Thoracic aorta (tissue), 2 donors: Measurements from ENCODE around the gene SCAF1. TPM values are rescaled to one million over a fixed set of nuclear protein-coding genes. Genes with fewer than 3 reads are reported as not detected.

Source experiments
- ATAC-seq: fragments of 150-250 bp; one replicate; pipeline ENCODE4 v1.8.0; 2017; ENCODE audit warnings: low read depth; ENCODE audit not compliant: insufficient number of reproducible peaks, low FRiP score
- DNase-seq: peaks from one replicate; pipeline ENCODE4 v3.0.0-alpha.2; 2020; ENCODE audit warnings: low spot score
- H3K27ac ChIP-seq, 2 donors: fragments of 200-600 bp; sonication (generic); 1 replicate in 1 of 2; 2 replicates in 1 of 2; pipeline ENCODE4 v1.5.1; 2016; ENCODE audit warnings: mild to moderate bottlenecking in 2 of 2, moderate library complexity in 2 of 2
- H3K27me3 ChIP-seq: fragments of 200-600 bp; sonication (generic); replicated peaks from 2 replicates; pipeline ENCODE4 v1.6.0; 2016; ENCODE audit warnings: mild to moderate bottlenecking; ENCODE audit not compliant: insufficient read depth
- H3K36me3 ChIP-seq: fragments of 200-600 bp; sonication (generic); one replicate; pipeline ENCODE4 v1.5.1; 2016
- H3K4me1 ChIP-seq, 2 donors: fragments of 200-600 bp; sonication (generic); 1 replicate in 1 of 2; 2 replicates in 1 of 2; pipeline versions ENCODE4 v1.5.1 to v1.6.0; 2016; ENCODE audit warnings: low read depth in 2 of 2, mild to moderate bottlenecking in 1 of 2; ENCODE audit not compliant: control insufficient read depth in 1 of 2
- H3K4me3 ChIP-seq: fragments of 200-600 bp; sonication (generic); 2 replicates; pipeline ENCODE4 v1.5.1; 2016; ENCODE audit warnings: mild to moderate bottlenecking
- H3K9me3 ChIP-seq: fragments of 200-600 bp; sonication (generic); 2 replicates; pipeline ENCODE4 v1.5.1; 2016
- total RNA-seq, 2 donors: library from RNA; depleted of rRNA; stranded (reverse); fragments of >200 nt; gene quantifications; one replicate each; pipeline versions ENCODE4 v1.1.0 to v1.2.3, GENCODE V29; 2016
- TF ChIP-seq, protein P1 (sequence below): fragments of 200-600 bp; sonication (generic); IDR thresholded peaks from one replicate; pipeline ENCODE4 v1.5.1; 2019; ENCODE audit warnings: antibody characterized with exemption

Gene SCAF1, protein sequence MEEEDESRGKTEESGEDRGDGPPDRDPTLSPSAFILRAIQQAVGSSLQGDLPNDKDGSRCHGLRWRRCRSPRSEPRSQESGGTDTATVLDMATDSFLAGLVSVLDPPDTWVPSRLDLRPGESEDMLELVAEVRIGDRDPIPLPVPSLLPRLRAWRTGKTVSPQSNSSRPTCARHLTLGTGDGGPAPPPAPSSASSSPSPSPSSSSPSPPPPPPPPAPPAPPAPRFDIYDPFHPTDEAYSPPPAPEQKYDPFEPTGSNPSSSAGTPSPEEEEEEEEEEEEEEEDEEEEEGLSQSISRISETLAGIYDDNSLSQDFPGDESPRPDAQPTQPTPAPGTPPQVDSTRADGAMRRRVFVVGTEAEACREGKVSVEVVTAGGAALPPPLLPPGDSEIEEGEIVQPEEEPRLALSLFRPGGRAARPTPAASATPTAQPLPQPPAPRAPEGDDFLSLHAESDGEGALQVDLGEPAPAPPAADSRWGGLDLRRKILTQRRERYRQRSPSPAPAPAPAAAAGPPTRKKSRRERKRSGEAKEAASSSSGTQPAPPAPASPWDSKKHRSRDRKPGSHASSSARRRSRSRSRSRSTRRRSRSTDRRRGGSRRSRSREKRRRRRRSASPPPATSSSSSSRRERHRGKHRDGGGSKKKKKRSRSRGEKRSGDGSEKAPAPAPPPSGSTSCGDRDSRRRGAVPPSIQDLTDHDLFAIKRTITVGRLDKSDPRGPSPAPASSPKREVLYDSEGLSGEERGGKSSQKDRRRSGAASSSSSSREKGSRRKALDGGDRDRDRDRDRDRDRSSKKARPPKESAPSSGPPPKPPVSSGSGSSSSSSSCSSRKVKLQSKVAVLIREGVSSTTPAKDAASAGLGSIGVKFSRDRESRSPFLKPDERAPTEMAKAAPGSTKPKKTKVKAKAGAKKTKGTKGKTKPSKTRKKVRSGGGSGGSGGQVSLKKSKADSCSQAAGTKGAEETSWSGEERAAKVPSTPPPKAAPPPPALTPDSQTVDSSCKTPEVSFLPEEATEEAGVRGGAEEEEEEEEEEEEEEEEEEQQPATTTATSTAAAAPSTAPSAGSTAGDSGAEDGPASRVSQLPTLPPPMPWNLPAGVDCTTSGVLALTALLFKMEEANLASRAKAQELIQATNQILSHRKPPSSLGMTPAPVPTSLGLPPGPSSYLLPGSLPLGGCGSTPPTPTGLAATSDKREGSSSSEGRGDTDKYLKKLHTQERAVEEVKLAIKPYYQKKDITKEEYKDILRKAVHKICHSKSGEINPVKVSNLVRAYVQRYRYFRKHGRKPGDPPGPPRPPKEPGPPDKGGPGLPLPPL
- 10 to 100 TPM; 27.3 to 30.6 TPM for total RNA-seq

DNA sequence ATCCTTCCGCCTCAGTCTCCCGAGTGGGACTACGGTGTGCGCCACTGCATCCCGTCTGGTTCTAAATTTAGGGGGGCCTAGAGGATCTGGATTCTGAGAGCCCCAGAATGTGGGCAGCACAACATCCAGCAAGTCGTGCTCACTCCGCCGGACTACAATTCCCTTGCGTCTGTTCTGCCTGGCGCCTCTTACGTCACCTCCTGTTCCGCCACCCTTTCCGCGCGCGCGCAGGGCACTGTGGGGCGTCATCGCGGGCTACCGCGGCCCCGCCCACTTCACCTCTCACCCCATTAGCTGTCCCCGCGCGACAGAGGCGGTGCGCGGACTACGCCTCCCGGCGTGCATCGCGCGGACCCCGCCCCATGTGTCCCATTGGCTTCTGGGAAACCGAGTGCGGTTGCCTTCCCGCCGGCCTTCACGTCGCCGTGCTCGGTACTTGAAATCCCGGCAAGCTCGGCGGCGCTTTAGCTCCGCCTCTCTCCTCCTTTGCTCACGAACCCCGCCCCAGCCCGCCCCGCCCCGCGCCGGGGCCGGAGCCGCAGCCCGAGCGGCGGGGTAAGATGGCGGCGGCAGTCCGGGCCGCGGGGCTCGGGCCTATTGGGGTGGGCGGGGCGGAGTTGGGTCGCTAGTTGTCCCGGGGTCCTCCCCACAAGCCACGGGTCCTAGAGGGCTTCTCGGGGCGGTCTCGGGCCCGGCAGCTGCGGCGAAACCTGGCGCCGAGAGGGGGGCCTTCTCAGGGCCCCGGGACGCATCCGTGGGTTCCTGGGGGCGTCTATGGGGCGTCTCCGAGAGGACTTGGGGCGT is at the start of gene SCAF1:
Gene SCAF1, plus strand, starts transcription at position 522 of the 804 bp plus-strand sequence. CDS start 2,818 bp downstream, outside the sequence.
- peaks cover 11 to 44% of the 10 kb centered on the region in 2 donors for H3K4me1 ChIP-seq
- ATAC-seq, result peak; percentile 58

DNA sequence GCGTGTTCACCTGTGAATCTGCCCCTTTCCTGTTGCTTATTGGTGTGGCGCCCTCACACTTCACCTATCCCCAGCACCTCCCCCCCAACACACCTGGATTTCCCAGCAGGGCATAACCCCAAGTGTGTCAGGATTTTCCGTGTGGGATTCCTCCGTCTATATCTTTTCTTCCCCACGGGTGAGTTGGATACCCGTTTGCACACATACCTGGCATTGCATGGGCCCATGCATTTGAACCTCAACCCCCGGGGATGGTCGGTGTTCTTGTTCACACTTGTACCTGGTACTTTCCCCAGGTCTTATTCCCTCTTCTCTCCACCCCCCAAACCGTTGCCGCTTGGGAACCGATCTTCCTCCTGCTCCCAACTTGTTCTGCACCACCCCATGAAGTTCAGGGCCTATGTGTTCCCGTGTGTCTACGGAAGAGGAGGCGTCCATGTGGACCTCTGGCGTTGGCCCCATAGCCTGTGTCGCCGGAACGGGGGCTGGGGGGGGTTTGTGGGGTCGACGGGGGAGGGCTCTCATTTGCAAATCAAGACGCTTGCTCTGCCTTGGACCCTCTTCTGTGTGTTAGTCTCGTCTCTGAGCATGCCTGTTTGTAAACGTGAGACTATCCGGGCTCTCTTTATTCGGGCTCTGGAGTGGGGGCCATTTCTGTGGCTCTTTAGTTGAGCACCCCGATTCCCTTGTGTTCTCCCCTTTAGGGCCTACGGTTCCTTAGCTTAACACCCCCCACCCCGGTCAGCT is 49.4 kb upstream of the SCAF1 start:
- Histone ChIP-seq H3K27me3 (no peaks in the 10 kb centered on the region), H3K36me3 (peaks cover 24% of the 10 kb centered on the region), H3K9me3 (no peaks in the 10 kb centered on the region), H3K27ac (peak overlapping the region; percentile 68 to 83), H3K4me1 (peaks cover 13 to 18% of the 10 kb centered on the region in 2 donors), H3K4me3 (peak overlapping the region; percentile 80)
- TF ChIP-seq, protein P1, sequence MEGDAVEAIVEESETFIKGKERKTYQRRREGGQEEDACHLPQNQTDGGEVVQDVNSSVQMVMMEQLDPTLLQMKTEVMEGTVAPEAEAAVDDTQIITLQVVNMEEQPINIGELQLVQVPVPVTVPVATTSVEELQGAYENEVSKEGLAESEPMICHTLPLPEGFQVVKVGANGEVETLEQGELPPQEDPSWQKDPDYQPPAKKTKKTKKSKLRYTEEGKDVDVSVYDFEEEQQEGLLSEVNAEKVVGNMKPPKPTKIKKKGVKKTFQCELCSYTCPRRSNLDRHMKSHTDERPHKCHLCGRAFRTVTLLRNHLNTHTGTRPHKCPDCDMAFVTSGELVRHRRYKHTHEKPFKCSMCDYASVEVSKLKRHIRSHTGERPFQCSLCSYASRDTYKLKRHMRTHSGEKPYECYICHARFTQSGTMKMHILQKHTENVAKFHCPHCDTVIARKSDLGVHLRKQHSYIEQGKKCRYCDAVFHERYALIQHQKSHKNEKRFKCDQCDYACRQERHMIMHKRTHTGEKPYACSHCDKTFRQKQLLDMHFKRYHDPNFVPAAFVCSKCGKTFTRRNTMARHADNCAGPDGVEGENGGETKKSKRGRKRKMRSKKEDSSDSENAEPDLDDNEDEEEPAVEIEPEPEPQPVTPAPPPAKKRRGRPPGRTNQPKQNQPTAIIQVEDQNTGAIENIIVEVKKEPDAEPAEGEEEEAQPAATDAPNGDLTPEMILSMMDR, result no peak
- DNase-seq, result no peak
- ATAC-seq, result no peak

More for the DNA sequence above, at the start of gene SCAF1:
- Histone ChIP-seq H3K27me3 (no peaks in the 10 kb centered on the region), H3K36me3 (peaks cover 9% of the 10 kb centered on the region), H3K27ac (peak within 1 kb of the TSS; percentile 100), H3K9me3 (no peaks in the 10 kb centered on the region), H3K4me3 (peak within 1 kb of the TSS; percentile 96)
- TF ChIP-seq, protein P1, result no peak
- peak; percentile 93 for DNase-seq

DNA sequence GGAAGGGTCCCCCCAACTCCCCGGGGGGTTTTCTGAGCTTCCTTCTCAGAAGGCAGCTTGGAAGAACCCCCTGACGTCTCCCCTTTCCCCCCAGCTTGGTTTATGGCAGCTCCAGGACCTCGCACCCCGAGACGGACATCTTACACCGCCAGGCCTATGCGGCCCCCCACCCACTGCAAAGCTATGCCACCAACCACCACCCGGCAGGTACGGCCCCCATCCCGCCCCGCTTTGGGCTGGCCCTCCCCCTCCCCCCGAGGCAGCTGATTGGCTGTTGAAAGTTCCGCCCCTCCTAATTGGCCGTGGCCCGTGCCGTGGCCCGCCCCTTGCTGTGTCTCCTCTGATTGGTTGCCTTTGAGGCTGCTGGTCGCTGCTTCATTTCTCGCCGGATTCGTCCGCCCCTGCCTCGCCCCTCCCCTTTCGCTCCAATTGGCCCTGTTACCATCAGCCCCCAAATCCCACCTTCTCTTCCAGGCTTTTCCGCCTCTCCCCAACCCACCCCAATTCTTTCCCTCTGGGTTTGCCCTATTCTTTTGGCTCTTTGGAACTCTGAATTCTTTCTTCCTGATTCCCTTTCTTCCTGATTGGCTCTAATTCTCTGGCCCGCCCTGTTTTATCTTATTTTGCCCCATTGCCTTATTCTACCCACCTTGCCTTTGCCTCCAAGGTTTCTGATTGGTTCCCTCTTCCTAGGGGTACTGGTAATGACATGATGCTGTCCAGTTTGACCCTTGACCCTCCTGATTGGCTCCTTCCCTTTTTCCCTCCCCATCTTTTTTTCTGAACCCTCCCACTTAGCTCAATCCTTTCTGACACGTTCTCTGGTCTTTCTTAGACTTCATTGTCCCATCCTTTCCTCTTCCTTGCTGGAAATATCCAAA is 48.5 kb upstream of the SCAF1 start:
- no peaks in the 10 kb centered on the region for H3K27me3 ChIP-seq
- ATAC-seq (peak; percentile 77), DNase-seq (peak; percentile 86)
- H3K4me1 ChIP-seq, result peaks cover 13 to 18% of the 10 kb centered on the region in 2 donors
- H3K36me3 ChIP-seq, result peaks cover 24% of the 10 kb centered on the region
- no peaks in the 10 kb centered on the region for H3K9me3 ChIP-seq
- TF ChIP-seq, protein P1, result no peak
- H3K4me3 ChIP-seq, result peak overlapping the region; percentile 80
- peak overlapping the region; percentile 68 to 83 for H3K27ac ChIP-seq
